ENCODE measurements around the gene FOLR2.
A peak's percentile ranks its signal among the peaks of the same experiment; 100 is the strongest.

The FOLR2 gene

DNA sequence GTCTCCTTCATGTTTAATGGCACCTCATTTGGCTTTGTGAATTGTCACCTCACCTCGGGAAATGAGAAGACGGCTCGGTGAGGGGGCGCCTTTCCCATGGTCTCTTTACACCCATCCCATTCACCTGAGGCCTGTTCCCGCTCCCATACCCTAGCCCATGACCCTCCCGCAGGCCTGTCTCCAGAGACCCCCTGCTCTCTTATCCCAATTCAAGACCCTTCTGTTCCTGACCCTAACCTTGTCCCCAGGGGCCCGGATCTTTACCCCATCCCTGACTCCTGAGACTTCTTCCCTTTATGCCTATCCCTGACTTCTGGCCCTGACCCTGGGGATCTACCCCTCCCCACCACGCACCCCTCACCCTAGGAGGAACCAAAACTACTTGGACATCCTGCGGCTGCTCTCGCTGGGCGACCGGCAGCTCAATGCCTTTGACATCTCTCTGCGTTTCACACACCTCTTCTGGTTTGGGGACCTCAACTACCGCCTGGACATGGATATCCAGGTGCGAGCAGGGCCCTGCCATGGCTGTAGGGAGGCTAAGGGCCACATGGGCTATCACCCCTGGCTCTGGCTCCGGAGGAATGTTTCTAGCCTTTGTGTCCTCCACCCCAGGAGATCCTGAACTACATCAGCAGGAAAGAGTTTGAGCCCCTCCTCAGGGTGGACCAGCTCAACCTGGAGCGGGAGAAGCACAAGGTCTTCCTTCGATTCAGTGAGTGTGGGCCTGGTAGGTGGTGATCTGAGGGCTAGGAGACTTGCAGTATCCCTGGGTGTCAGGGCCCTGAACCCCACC, 15.9 kb downstream of the FOLR2 start:
- no peak overlapping the region for H3K4me3 ChIP-seq (ENCODE audit: low read depth in 1 of 2, low read length in 2 of 2)
- peaks cover 27% of the 10 kb centered on the region for H3K4me1 ChIP-seq (ENCODE audit: insufficient read depth, low read length)
- H3K9ac ChIP-seq (ENCODE audit: low read length): no peak overlapping the region
- no peaks in the 10 kb centered on the region for H3K27me3 ChIP-seq (ENCODE audit: control insufficient read depth in 1 of 2, insufficient read depth in 2 of 2, low read length in 2 of 2)
- H3K9me3 ChIP-seq (ENCODE audit: low read length): no peaks in the 10 kb centered on the region
- H3K27ac ChIP-seq (ENCODE audit: low read depth, low read length): no peak overlapping the region
- H3K36me3 ChIP-seq (ENCODE audit: insufficient read depth, low read length): peaks cover 96% of the 10 kb centered on the region

DNA sequence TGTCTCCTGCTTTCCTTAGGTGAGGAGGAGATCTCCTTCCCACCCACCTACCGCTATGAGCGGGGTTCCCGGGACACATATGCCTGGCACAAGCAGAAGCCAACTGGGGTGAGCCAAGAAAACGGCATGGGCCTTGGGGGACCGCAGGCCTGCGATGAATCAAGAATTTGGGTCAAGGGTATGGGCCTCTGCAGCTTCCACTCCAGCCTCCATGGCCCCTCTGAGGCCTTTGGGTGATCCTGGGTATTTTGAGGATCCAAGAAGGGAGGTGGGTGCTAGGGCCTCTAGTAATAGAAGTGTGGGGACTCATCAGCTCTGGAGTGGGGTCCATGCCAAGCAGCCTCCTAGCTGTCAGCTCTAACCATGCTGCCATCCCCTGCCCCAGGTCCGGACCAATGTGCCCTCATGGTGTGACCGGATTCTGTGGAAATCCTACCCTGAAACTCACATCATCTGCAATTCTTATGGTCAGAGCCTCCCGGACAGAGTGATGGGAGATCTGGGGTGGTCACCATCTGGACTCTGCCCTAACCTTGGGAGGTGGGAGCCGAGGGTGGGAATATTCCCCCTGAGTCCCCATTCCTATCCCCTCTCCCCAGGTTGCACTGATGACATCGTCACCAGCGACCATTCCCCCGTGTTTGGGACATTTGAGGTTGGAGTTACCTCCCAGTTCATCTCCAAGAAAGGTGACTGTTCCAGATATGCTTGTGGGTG, 16.6 kb downstream of the FOLR2 start:
- no peaks in the 10 kb centered on the region for H3K27me3 ChIP-seq (ENCODE audit: control insufficient read depth in 1 of 2, insufficient read depth in 2 of 2, low read length in 2 of 2)

DNA sequence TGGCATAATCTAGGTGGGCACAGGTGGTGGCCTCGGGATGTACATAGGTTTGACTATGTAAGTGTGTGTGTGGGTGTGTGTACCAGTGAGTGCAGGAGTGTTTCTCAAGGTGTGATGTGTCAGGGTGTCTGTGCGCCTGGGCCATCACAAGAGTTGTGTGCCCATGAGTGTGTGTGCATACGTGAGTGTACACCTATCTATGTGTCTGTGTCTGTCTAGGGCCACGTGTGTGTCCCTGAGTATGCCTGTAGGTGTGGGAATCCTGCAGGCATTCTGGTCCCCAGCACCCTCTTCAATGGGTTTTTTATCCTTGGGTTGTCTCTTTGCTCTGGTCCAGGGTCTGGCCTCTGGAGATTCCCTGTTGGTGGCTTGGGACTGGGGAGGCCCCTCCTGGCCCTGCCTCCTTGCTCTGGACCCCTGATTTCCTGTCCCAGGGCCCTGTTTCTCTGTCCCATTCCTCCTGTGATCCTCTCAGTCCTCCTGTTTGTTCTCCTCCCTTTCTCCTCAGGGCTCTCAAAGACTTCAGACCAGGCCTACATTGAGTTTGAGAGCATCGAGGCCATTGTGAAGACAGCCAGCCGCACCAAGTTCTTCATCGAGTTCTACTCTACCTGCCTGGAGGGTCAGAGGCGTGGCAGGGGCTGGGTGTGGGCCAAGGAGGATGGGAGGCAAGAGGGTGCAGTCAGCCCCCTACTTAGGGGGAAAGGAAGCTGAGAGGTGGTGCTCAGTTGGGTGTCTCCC, 17.3 kb downstream of the FOLR2 start:
- Histone ChIP-seq H3K36me3 (ENCODE audit: insufficient read depth, low read length) (peaks cover 87% of the 10 kb centered on the region), H3K27ac (ENCODE audit: low read depth, low read length) (no peak overlapping the region), H3K4me1 (ENCODE audit: insufficient read depth, low read length) (peaks cover 34% of the 10 kb centered on the region), H3K27me3 (ENCODE audit: control insufficient read depth in 1 of 2, insufficient read depth in 2 of 2, low read length in 2 of 2) (no peaks in the 10 kb centered on the region), H3K4me3 (ENCODE audit: low read depth in 1 of 2, low read length in 2 of 2) (no peak overlapping the region), H3K9ac (ENCODE audit: low read length) (no peak overlapping the region), H3K9me3 (ENCODE audit: low read length) (no peaks in the 10 kb centered on the region)

More for the DNA sequence above, 16.6 kb downstream of the FOLR2 start:
- Histone ChIP-seq H3K4me3 (ENCODE audit: low read depth in 1 of 2, low read length in 2 of 2) (no peak overlapping the region), H3K9ac (ENCODE audit: low read length) (no peak overlapping the region), H3K36me3 (ENCODE audit: insufficient read depth, low read length) (peaks cover 94% of the 10 kb centered on the region), H3K9me3 (ENCODE audit: low read length) (no peaks in the 10 kb centered on the region), H3K4me1 (ENCODE audit: insufficient read depth, low read length) (peaks cover 27% of the 10 kb centered on the region), H3K27ac (ENCODE audit: low read depth, low read length) (no peak overlapping the region)

DNA sequence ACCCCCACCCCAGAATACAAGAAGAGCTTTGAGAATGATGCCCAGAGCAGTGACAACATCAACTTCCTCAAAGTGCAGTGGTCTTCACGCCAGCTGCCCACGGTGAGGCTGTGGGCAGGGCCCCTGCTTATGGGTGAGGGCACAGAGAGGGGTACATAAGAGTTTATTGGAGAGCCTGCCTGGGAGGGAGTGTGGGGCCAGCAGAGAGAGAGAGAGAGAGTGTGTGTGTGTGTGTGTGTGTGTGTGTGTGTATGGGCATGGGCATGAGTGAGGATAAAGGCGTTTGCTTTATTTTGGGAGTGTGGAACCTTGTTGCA, 17.9 kb downstream of the FOLR2 start:
- Histone ChIP-seq H3K9me3 (ENCODE audit: low read length) (no peaks in the 10 kb centered on the region), H3K4me1 (ENCODE audit: insufficient read depth, low read length) (peaks cover 39% of the 10 kb centered on the region), H3K27ac (ENCODE audit: low read depth, low read length) (no peak overlapping the region), H3K36me3 (ENCODE audit: insufficient read depth, low read length) (peaks cover 81% of the 10 kb centered on the region), H3K9ac (ENCODE audit: low read length) (no peak overlapping the region), H3K27me3 (ENCODE audit: control insufficient read depth in 1 of 2, insufficient read depth in 2 of 2, low read length in 2 of 2) (no peaks in the 10 kb centered on the region), H3K4me3 (ENCODE audit: low read depth in 1 of 2, low read length in 2 of 2) (no peak overlapping the region)

DNA sequence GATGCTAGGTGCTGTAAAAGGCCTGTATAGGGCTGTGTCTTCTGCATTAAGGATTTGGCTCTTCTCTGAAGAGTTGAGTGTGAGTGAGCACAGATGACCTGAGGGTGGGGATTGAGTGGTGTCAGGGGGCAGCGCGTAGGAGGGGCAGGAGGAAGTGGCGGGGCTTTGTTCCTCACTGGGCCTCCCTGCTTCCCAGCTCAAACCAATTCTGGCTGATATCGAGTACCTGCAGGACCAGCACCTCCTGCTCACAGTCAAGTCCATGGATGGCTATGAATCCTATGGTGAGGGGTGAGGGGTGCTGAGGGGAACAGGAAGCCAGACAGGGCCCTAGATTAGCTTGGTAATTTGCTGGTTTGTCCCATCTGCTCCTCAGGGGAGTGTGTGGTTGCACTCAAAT, 18.3 kb downstream of the FOLR2 start:
- Histone ChIP-seq H3K27ac (ENCODE audit: low read depth, low read length) (no peak overlapping the region), H3K36me3 (ENCODE audit: insufficient read depth, low read length) (peaks cover 77% of the 10 kb centered on the region), H3K9ac (ENCODE audit: low read length) (no peak overlapping the region), H3K4me1 (ENCODE audit: insufficient read depth, low read length) (peaks cover 41% of the 10 kb centered on the region), H3K4me3 (ENCODE audit: low read depth in 1 of 2, low read length in 2 of 2) (no peak overlapping the region), H3K9me3 (ENCODE audit: low read length) (no peaks in the 10 kb centered on the region), H3K27me3 (ENCODE audit: control insufficient read depth in 1 of 2, insufficient read depth in 2 of 2, low read length in 2 of 2) (no peaks in the 10 kb centered on the region)

DNA sequence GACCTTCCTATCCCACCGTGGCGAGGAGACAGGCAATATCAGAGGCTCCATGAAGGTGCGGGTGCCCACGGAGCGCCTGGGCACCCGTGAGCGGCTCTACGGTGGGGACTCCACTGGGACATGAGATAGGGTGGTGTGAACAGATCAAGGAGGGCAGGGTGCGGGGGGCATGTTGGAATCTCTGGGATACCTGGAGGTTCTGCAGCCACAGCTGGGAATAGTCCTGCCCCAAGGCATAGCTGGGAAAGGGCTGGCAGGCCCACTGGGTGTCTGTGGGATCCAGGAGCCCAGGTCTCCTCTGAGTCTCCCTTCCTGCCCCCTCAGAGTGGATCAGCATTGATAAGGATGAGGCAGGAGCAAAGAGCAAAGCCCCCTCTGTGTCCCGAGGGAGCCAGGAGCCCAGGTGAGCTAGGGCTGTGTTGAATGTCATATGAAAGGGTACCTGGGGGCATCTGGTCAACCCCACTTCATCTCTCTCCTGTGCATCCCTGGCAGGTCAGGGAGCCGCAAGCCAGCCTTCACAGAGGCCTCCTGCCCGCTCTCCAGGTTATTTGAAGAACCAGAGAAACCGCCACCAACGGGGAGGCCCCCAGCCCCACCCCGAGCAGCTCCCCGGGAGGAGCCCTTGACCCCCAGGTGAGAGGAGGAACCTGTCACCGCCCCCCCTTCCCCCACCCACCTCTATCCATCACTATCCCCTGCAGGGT, 18.9 kb downstream of the FOLR2 start:
- Histone ChIP-seq H3K27me3 (ENCODE audit: control insufficient read depth in 1 of 2, insufficient read depth in 2 of 2, low read length in 2 of 2) (peaks cover 0 to 1% of the 10 kb centered on the region in 2 donors), H3K4me1 (ENCODE audit: insufficient read depth, low read length) (peaks cover 46% of the 10 kb centered on the region), H3K36me3 (ENCODE audit: insufficient read depth, low read length) (peaks cover 71% of the 10 kb centered on the region), H3K9me3 (ENCODE audit: low read length) (no peaks in the 10 kb centered on the region), H3K4me3 (ENCODE audit: low read depth in 1 of 2, low read length in 2 of 2) (no peak overlapping the region), H3K9ac (ENCODE audit: low read length) (no peak overlapping the region), H3K27ac (ENCODE audit: low read depth, low read length) (peak overlapping the region; percentile 43)

DNA sequence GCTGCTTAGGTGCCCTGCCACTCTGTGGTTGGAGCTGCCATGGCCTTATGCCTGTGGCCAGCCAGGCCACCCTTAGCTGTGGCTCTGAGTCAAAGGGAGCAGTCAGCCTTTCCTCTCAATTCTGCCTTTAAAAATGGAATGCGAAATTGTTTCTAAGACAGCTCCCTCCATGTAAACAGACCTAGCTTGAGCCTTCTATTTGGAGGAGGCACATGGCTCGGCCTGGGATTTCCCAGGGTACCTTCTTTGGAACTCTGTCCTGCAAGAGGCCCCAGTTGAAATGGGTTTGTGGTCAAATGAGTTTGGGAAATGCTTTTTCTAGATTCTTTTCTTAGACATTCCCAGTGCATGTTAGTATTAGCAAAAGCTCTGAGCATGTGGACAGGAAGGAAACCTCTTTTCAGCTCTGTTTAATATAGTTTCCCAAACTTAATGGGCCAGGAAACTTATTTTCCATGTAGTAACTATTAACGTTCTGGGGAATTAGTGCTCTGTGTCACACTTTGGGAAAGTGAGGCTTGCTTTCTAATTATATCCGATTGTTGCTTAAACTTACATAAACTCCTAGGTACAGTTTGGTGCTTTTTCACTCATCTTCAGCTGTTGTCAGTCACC, 19.6 kb downstream of the FOLR2 start:
- peak overlapping the region; percentile 19 for H3K9ac ChIP-seq (ENCODE audit: low read length)
- H3K27me3 ChIP-seq (ENCODE audit: control insufficient read depth in 1 of 2, insufficient read depth in 2 of 2, low read length in 2 of 2): peaks cover 0 to 8% of the 10 kb centered on the region in 2 donors
- H3K4me1 ChIP-seq (ENCODE audit: insufficient read depth, low read length): peaks cover 50% of the 10 kb centered on the region
- no peaks in the 10 kb centered on the region for H3K9me3 ChIP-seq (ENCODE audit: low read length)
- peak overlapping the region; percentile 43 for H3K27ac ChIP-seq (ENCODE audit: low read depth, low read length)
- H3K36me3 ChIP-seq (ENCODE audit: insufficient read depth, low read length): peaks cover 64% of the 10 kb centered on the region
- no peak overlapping the region for H3K4me3 ChIP-seq (ENCODE audit: low read depth in 1 of 2, low read length in 2 of 2)

DNA sequence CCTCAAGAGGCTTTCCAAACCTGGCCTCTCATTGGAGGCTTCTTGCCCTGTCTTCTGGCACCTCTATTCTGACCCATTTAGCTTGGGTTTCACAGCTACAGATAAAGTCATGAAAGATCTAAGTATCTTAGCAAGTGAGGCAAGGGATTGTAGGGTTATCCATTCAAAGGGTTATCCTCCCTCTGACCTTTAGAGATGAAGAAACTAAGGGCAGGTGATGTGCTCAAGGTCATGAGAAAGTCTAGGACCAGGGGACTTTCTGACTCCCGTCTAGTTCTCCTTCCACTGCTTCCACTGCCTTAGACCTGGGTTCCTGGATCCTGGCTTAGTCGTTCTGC, 20.1 kb downstream of the FOLR2 start:
- peaks cover 59% of the 10 kb centered on the region for H3K36me3 ChIP-seq (ENCODE audit: insufficient read depth, low read length)
- no peaks in the 10 kb centered on the region for H3K9me3 ChIP-seq (ENCODE audit: low read length)
- peaks cover 50% of the 10 kb centered on the region for H3K4me1 ChIP-seq (ENCODE audit: insufficient read depth, low read length)
- H3K27me3 ChIP-seq (ENCODE audit: control insufficient read depth in 1 of 2, insufficient read depth in 2 of 2, low read length in 2 of 2): peaks cover 2 to 10% of the 10 kb centered on the region in 2 donors
- no peak overlapping the region for H3K4me3 ChIP-seq (ENCODE audit: low read depth in 1 of 2, low read length in 2 of 2)
- peak overlapping the region; percentile 61 for H3K27ac ChIP-seq (ENCODE audit: low read depth, low read length)
- H3K9ac ChIP-seq (ENCODE audit: low read length): peak overlapping the region; percentile 19

DNA sequence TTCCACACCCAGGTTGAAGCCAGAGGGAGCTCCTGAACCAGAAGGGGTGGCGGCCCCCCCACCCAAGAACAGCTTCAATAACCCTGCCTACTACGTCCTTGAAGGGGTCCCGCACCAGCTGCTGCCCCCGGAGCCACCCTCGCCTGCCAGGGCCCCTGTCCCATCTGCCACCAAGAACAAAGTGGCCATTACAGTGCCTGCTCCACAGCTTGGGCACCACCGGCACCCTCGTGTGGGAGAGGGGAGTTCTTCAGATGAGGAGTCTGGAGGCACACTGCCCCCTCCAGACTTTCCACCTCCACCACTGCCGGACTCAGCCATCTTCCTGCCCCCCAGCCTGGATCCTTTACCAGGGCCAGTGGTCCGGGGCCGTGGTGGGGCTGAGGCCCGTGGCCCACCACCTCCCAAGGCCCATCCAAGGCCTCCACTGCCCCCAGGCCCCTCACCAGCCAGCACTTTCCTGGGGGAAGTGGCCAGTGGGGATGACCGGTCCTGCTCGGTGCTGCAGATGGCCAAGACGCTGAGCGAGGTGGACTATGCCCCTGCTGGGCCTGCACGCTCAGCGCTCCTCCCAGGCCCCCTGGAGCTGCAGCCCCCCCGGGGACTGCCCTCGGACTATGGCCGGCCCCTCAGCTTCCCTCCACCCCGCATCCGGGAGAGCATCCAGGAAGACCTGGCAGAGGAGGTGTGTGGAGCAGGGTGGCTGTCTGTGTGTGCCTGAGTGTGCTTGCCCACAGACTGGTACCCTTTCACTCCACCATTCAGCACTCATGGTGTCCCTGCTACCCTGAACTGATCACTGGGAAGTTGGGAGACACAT, 20.7 kb downstream of the FOLR2 start:
- peaks cover 50% of the 10 kb centered on the region for H3K4me1 ChIP-seq (ENCODE audit: insufficient read depth, low read length)
- no peak overlapping the region for H3K9ac ChIP-seq (ENCODE audit: low read length)
- H3K36me3 ChIP-seq (ENCODE audit: insufficient read depth, low read length): peaks cover 53% of the 10 kb centered on the region
- H3K9me3 ChIP-seq (ENCODE audit: low read length): no peaks in the 10 kb centered on the region
- peaks cover 8 to 14% of the 10 kb centered on the region in 2 donors for H3K27me3 ChIP-seq (ENCODE audit: control insufficient read depth in 1 of 2, insufficient read depth in 2 of 2, low read length in 2 of 2)
- H3K27ac ChIP-seq (ENCODE audit: low read depth, low read length): peak overlapping the region; percentile 83
- no peak overlapping the region for H3K4me3 ChIP-seq (ENCODE audit: low read depth in 1 of 2, low read length in 2 of 2)

DNA sequence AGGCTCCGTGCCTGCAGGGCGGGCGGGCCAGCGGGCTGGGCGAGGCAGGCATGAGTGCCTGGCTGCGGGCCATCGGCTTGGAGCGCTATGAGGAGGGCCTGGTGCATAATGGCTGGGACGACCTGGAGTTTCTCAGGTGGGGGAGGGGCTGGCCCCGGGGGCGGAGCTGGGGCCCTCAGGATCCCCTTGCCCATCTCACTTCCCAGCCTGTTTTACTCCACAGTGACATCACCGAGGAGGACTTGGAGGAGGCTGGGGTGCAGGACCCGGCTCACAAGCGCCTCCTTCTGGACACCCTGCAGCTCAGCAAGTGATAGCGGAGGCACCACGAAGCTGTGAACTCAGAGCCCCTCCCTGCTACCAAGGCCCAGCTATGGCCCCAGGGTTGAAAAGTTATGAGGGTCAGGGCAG, 21.5 kb downstream of the FOLR2 start:
- Histone ChIP-seq H3K27me3 (ENCODE audit: control insufficient read depth in 1 of 2, insufficient read depth in 2 of 2, low read length in 2 of 2) (peaks cover 13 to 22% of the 10 kb centered on the region in 2 donors), H3K4me1 (ENCODE audit: insufficient read depth, low read length) (peaks cover 50% of the 10 kb centered on the region), H3K9ac (ENCODE audit: low read length) (peak overlapping the region; percentile 2), H3K27ac (ENCODE audit: low read depth, low read length) (peak overlapping the region; percentile 83), H3K36me3 (ENCODE audit: insufficient read depth, low read length) (peaks cover 46% of the 10 kb centered on the region), H3K9me3 (ENCODE audit: low read length) (no peaks in the 10 kb centered on the region), H3K4me3 (ENCODE audit: low read depth in 1 of 2, low read length in 2 of 2) (no peak overlapping the region)
